HepG2 (cell line): Measurements from ENCODE around the gene SLC2A2. TPM values are rescaled to one million over a fixed set of nuclear protein-coding genes. Genes with fewer than 3 reads are reported as not detected.

Source experiments
- CAMTA2 ChIP-seq: sonication (generic); formaldehyde crosslinking; IDR thresholded peaks from 2 replicates; pipeline ENCODE4 v1.4.0; 2020; ENCODE audit warnings: mild to moderate bottlenecking, missing genetic modification reagents, borderline replicate concordance
- CBX1 ChIP-seq: IDR thresholded peaks from one replicate; pipeline ENCODE4 v1.6.1; 2016; ENCODE audit warnings: antibody characterized with exemption, low read depth
- NCOA1 ChIP-seq: sonication (generic); formaldehyde crosslinking; IDR thresholded peaks from 2 replicates; pipeline ENCODE4 v1.9.0; 2021; ENCODE audit warnings: missing genetic modification reagents
- NFYC ChIP-seq: IDR thresholded peaks from 2 replicates; pipeline ENCODE4 v1.6.1; 2016; ENCODE audit warnings: missing genetic modification reagents, missing compliant biosample characterization
- PHF5A ChIP-seq: IDR thresholded peaks from one replicate; pipeline ENCODE4 v1.6.1; 2018; ENCODE audit warnings: low read depth, missing genetic modification reagents; ENCODE audit not compliant: unreplicated experiment
- RAD21 ChIP-seq: fragments of 450-650 bp; formaldehyde crosslinking; IDR thresholded peaks from 2 replicates; pipeline ENCODE4 v1.5.0; 2020; ENCODE audit warnings: mild to moderate bottlenecking
- REXO4 ChIP-seq: sonication (generic); formaldehyde crosslinking; IDR thresholded peaks from 2 replicates; pipeline ENCODE4 v1.8.0; 2022; ENCODE audit warnings: missing genetic modification reagents, mild to moderate bottlenecking, borderline replicate concordance
- SCMH1 ChIP-seq: sonication (generic); formaldehyde crosslinking; IDR thresholded peaks from 2 replicates; pipeline ENCODE4 v1.9.0; 2021; ENCODE audit warnings: missing genetic modification reagents, mild to moderate bottlenecking, borderline replicate concordance
- YY1 ChIP-seq: IDR thresholded peaks from 2 replicates; pipeline ENCODE4 v1.6.1; 2011; ENCODE audit warnings: low read length, low read depth, moderate library complexity, mild to moderate bottlenecking; ENCODE audit not compliant: insufficient read depth, insufficient replicate concordance
- ZKSCAN8 ChIP-seq: IDR thresholded peaks from 2 replicates; pipeline ENCODE4 v1.6.1; 2016; ENCODE audit warnings: borderline replicate concordance, missing genetic modification reagents, missing compliant biosample characterization
- ZMAT3 ChIP-seq: sonication (generic); formaldehyde crosslinking; conservative IDR thresholded peaks from 2 replicates; pipeline ENCODE4 v1.7.0; 2021; ENCODE audit warnings: missing genetic modification reagents
- ZNF3 ChIP-seq: IDR thresholded peaks from 2 replicates; pipeline ENCODE4 v1.7.0; 2017; ENCODE audit warnings: inconsistent platforms
- ZNF430 ChIP-seq: sonication (generic); formaldehyde crosslinking; IDR thresholded peaks from 2 replicates; pipeline ENCODE4 v1.9.0; 2021; ENCODE audit warnings: mild to moderate bottlenecking, missing genetic modification reagents
- ZNF572 ChIP-seq: sonication (generic); formaldehyde crosslinking; IDR thresholded peaks from 2 replicates; pipeline ENCODE4 v1.5.1; 2020; ENCODE audit warnings: mild to moderate bottlenecking, missing genetic modification reagents
- ZNF724P ChIP-seq: sonication (generic); formaldehyde crosslinking; IDR thresholded peaks from 2 replicates; pipeline ENCODE4 v1.8.0; 2022; ENCODE audit warnings: missing genetic modification reagents, borderline replicate concordance
- polyA plus RNA-seq, 8 experiments: library from polyadenylated mRNA; depleted of rRNA in 3 of 8; stranded (reverse) in 7 of 8; unstranded in 1 of 8; fragments of >200 nt; fragmentation: Illumina TruSeq in 4 of 8; extraction: Trizol in 4 of 8; gene quantifications; 2 replicates each; pipeline versions ENCODE4 v1.2.1 to v1.2.3, GENCODE V29; 2011 to 2016; ENCODE audit warnings: low read depth in 4 of 8, missing spikeins in 1 of 8, mixed read lengths in 1 of 8; ENCODE audit not compliant: insufficient read depth in 1 of 8
- total RNA-seq, 5 experiments: library from RNA; depleted of rRNA; stranded (reverse); fragments of >200 nt; fragmentation: Illumina TruSeq; extraction: Trizol; gene quantifications; 2 replicates each; pipeline ENCODE4 v1.2.3, GENCODE V29; 2016; ENCODE audit warnings: low read depth in 1 of 5
- TF ChIP-seq, protein P1 (sequence below): IDR thresholded peaks from 2 replicates; pipeline ENCODE4 v1.6.1; 2016
- TF ChIP-seq, protein P2 (sequence below): sonication (generic); formaldehyde crosslinking; conservative IDR thresholded peaks from 2 replicates; pipeline ENCODE4 v1.8.1; 2023; ENCODE audit warnings: missing genetic modification reagents
- TF ChIP-seq, protein P3 (sequence below): sonication (generic); formaldehyde crosslinking; IDR thresholded peaks from 2 replicates; pipeline ENCODE4 v1.4.0; 2020; ENCODE audit warnings: mild to moderate bottlenecking, missing genetic modification reagents

The SLC2A2 gene
- total and polyA plus RNA-seq, 2 of the 13 experiments (the other 11 are each of a cell fraction or from before 2014, with no cell fraction given): 19.5 to 23.2 TPM

DNA sequence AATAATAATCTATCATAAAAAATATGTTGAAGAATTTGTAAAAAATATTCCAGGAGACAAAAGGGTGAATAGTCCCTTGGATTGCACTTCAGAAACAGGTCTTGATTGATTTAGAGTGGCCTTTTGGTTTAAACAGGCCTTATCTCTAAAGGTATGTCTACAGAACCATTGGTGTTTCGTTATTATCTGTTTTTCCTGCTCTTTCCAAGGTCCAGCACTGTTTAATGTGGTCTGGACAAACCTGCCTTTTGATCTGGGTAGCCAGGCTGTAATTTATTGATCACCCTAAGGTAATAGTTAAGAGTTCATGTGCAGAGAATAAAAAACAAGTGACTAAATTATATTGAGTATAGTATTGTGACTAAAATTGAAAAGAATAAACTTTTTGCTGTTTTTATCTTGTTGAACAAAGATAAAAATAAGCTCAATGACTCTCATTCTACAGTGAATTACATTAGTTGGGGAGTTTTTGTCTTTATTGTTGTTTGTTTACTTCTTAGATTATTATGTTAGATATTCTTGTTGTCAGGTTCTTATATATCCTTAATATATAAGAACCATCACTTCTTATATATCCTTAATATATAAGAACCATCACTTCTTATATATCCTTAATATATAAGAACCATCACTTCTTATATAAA lies 25.1 kb downstream of the SLC2A2 start (continued):
- TF ChIP-seq, protein P1, sequence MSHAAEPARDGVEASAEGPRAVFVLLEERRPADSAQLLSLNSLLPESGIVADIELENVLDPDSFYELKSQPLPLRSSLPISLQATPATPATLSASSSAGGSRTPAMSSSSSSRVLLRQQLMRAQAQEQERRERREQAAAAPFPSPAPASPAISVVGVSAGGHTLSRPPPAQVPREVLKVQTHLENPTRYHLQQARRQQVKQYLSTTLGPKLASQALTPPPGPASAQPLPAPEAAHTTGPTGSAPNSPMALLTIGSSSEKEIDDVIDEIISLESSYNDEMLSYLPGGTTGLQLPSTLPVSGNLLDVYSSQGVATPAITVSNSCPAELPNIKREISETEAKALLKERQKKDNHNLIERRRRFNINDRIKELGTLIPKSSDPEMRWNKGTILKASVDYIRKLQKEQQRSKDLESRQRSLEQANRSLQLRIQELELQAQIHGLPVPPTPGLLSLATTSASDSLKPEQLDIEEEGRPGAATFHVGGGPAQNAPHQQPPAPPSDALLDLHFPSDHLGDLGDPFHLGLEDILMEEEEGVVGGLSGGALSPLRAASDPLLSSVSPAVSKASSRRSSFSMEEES (CRISPR knock-in tag): peak; percentile 88
- no peak for TF ChIP-seq ZNF724P (CRISPR knock-in tag)
- no peak for TF ChIP-seq PHF5A
- TF ChIP-seq RAD21 (CRISPR knock-in tag): no peak
- no peak for TF ChIP-seq ZMAT3 (CRISPR knock-in tag)
- no peak for TF ChIP-seq YY1
- TF ChIP-seq, protein P2, sequence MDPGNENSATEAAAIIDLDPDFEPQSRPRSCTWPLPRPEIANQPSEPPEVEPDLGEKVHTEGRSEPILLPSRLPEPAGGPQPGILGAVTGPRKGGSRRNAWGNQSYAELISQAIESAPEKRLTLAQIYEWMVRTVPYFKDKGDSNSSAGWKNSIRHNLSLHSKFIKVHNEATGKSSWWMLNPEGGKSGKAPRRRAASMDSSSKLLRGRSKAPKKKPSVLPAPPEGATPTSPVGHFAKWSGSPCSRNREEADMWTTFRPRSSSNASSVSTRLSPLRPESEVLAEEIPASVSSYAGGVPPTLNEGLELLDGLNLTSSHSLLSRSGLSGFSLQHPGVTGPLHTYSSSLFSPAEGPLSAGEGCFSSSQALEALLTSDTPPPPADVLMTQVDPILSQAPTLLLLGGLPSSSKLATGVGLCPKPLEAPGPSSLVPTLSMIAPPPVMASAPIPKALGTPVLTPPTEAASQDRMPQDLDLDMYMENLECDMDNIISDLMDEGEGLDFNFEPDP (CRISPR knock-in tag): no peak
- TF ChIP-seq REXO4 (CRISPR knock-in tag): no peak
- no peak; the same call in 1 of the 2 replicates for TF ChIP-seq NCOA1 (CRISPR knock-in tag)
- TF ChIP-seq CBX1: no peak
- no peak for TF ChIP-seq NFYC (CRISPR knock-in tag)
- TF ChIP-seq SCMH1: no peak
- TF ChIP-seq CAMTA2: no peak
- 0 out of 2 replicates have a peak, but pooled peaks have one; percentile 70 for TF ChIP-seq ZKSCAN8 (CRISPR knock-in tag)
- TF ChIP-seq ZNF3 (CRISPR knock-in tag): no peak
- no peak for TF ChIP-seq ZNF430 (CRISPR knock-in tag)
- no peak for TF ChIP-seq ZNF572 (CRISPR knock-in tag)
- TF ChIP-seq, protein P3, sequence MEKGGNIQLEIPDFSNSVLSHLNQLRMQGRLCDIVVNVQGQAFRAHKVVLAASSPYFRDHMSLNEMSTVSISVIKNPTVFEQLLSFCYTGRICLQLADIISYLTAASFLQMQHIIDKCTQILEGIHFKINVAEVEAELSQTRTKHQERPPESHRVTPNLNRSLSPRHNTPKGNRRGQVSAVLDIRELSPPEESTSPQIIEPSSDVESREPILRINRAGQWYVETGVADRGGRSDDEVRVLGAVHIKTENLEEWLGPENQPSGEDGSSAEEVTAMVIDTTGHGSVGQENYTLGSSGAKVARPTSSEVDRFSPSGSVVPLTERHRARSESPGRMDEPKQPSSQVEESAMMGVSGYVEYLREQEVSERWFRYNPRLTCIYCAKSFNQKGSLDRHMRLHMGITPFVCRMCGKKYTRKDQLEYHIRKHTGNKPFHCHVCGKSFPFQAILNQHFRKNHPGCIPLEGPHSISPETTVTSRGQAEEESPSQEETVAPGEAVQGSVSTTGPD (CRISPR knock-in tag): peak; percentile 70; the same call in 1 of the 2 replicates
